ENCODE results near the gene DIS3L2.

Gene DIS3L2

DNA sequence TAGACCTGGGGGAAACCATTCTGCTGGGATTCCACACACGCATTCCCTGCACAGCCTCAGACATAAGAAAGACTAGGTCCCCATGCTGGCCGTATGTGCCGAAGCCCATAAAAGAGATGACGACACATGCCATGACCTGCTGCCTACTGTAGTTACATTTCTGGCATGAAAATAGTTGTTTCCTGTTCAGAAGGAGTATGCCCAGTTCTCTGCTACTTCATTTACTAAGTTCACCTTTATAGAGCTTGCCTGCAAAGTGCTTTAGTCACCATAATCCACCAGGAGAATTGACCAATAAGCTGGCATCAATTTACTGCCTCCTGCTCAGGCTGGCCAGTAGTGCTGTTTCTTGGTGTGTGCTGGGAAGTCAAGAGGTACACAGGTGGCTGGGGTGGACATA is 266.8 kb downstream of the DIS3L2 start:
- Histone ChIP-seq H3K27ac (ENCODE audit: low read depth, low read length, poor library complexity, severe bottlenecking) (no peak overlapping the region), H3K36me3 (ENCODE audit: insufficient read depth, low read length) (no peaks in the 10 kb centered on the region), H3K4me2 (ENCODE audit: low read length) (no peak overlapping the region), H2AFZ (ENCODE audit: low read length) (no peak overlapping the region), H3K4me1 (ENCODE audit: insufficient read depth, low read length, severe bottlenecking) (no peaks in the 10 kb centered on the region), H4K20me1 (ENCODE audit: insufficient read depth, low read length) (no peaks in the 10 kb centered on the region), H3K9me3 (ENCODE audit: low read length) (no peaks in the 10 kb centered on the region), H3K4me3 (ENCODE audit: low read depth, low read length, poor library complexity, severe bottlenecking) (no peak overlapping the region), H3K9me2 (ENCODE audit: low read depth, low read length) (no peaks in the 10 kb centered on the region), H3F3A (ENCODE audit: insufficient read depth, low read length) (no peaks in the 10 kb centered on the region), H3K79me2 (ENCODE audit: insufficient read depth, low read length) (no peaks in the 10 kb centered on the region), H3K9ac (ENCODE audit: low read length) (no peak overlapping the region), H3K27me3 (ENCODE audit: insufficient read depth, low read length) (no peaks in the 10 kb centered on the region)
- TF ChIP-seq EZH2 (IDR thresholded peaks at IDR 0.05; ENCODE audit: borderline replicate concordance, low read length): no peak
- TF ChIP-seq, protein P1, sequence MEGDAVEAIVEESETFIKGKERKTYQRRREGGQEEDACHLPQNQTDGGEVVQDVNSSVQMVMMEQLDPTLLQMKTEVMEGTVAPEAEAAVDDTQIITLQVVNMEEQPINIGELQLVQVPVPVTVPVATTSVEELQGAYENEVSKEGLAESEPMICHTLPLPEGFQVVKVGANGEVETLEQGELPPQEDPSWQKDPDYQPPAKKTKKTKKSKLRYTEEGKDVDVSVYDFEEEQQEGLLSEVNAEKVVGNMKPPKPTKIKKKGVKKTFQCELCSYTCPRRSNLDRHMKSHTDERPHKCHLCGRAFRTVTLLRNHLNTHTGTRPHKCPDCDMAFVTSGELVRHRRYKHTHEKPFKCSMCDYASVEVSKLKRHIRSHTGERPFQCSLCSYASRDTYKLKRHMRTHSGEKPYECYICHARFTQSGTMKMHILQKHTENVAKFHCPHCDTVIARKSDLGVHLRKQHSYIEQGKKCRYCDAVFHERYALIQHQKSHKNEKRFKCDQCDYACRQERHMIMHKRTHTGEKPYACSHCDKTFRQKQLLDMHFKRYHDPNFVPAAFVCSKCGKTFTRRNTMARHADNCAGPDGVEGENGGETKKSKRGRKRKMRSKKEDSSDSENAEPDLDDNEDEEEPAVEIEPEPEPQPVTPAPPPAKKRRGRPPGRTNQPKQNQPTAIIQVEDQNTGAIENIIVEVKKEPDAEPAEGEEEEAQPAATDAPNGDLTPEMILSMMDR (IDR thresholded peaks at IDR 0.05; ENCODE audit: low read length): no peak

DNA sequence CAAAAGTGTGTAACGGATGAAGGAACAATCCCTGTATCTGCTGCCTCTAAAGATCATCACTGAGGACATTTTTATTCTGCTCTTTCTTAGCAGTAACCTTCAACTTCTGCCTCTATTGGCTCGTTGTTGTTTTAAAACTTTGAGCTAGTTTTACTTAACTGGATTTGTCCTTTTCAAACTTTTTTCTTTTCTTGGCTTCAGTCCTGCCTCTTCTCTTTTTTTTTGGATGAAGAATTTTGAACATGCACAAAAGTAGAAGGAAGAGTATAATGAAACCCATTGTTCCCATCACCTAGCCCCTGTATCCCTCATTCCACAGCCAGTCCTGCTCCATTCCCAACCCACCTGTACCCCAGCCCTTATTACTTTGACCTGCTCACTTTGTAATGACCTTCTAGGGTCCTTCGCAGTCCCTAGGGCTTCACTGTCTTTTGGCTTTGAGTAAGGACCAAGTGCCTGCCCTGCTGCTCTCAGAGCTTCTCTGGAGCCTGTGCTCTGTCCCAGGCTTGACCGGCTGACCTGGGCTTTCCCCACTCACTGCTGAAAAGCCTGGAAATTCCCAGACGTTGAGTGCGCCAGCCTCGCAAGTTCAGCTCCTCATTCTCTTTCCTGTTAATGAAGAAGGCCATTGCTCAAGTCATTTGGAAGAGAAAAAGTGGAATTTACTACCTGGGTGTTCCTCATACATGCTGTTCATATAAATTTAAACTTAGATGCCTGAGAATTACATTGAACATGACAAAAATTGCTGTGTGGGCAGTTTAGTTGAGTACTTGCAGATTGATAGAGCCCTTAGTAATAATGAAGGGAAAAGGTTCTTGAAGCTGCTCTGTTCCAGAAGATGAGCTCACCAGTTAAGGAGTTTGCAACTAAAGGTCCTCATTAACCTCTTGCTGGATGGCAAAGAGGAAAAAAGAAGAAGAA is 267.7 kb downstream of the DIS3L2 start:
- TF ChIP-seq, protein P1 (IDR thresholded peaks at IDR 0.05; ENCODE audit: low read length): no peak
- no peak for TF ChIP-seq EZH2 (IDR thresholded peaks at IDR 0.05; ENCODE audit: borderline replicate concordance, low read length)
- H3K4me1 ChIP-seq (ENCODE audit: insufficient read depth, low read length, severe bottlenecking): no peaks in the 10 kb centered on the region
- no peaks in the 10 kb centered on the region for H3F3A ChIP-seq (ENCODE audit: insufficient read depth, low read length)
- H2AFZ ChIP-seq (ENCODE audit: low read length): no peak overlapping the region
- H3K4me2 ChIP-seq (ENCODE audit: low read length): no peak overlapping the region
- H3K4me3 ChIP-seq (ENCODE audit: low read depth, low read length, poor library complexity, severe bottlenecking): no peak overlapping the region
- no peaks in the 10 kb centered on the region for H3K36me3 ChIP-seq (ENCODE audit: insufficient read depth, low read length)
- no peak overlapping the region for H3K9ac ChIP-seq (ENCODE audit: low read length)
- no peaks in the 10 kb centered on the region for H3K79me2 ChIP-seq (ENCODE audit: insufficient read depth, low read length)
- H3K9me3 ChIP-seq (ENCODE audit: low read length): no peaks in the 10 kb centered on the region
- H3K27ac ChIP-seq (ENCODE audit: low read depth, low read length, poor library complexity, severe bottlenecking): no peak overlapping the region
- no peaks in the 10 kb centered on the region for H3K27me3 ChIP-seq (ENCODE audit: insufficient read depth, low read length)
- H4K20me1 ChIP-seq (ENCODE audit: insufficient read depth, low read length): no peaks in the 10 kb centered on the region
- H3K9me2 ChIP-seq (ENCODE audit: low read depth, low read length): no peaks in the 10 kb centered on the region

DNA sequence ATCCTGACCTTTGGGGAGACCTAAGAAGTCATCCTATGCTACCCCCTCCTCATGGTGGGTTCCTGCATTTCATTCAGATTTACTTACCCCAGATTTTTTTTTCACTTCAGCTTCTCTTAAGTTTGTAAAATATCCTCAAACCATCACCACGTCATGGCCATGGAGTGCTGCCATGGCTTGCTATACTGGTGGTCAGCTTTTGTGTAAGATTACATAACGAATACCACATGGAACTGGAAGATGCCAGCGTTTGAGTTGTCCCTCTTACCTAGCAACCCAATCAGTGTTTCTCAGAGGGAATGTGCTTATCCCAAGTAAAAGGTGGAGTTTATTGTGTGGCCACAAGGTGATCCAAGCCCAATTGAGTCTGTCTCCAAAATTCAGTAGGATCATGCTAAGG is 268.4 kb downstream of the DIS3L2 start:
- no peaks in the 10 kb centered on the region for H3K9me3 ChIP-seq (ENCODE audit: low read length)
- no peak overlapping the region for H2AFZ ChIP-seq (ENCODE audit: low read length)
- H3K9me2 ChIP-seq (ENCODE audit: low read depth, low read length): no peaks in the 10 kb centered on the region
- no peaks in the 10 kb centered on the region for H3K27me3 ChIP-seq (ENCODE audit: insufficient read depth, low read length)
- H3K27ac ChIP-seq (ENCODE audit: low read depth, low read length, poor library complexity, severe bottlenecking): no peak overlapping the region
- no peak overlapping the region for H3K9ac ChIP-seq (ENCODE audit: low read length)
- H3K4me2 ChIP-seq (ENCODE audit: low read length): no peak overlapping the region
- no peaks in the 10 kb centered on the region for H3K4me1 ChIP-seq (ENCODE audit: insufficient read depth, low read length, severe bottlenecking)
- no peaks in the 10 kb centered on the region for H3K79me2 ChIP-seq (ENCODE audit: insufficient read depth, low read length)
- TF ChIP-seq EZH2 (IDR thresholded peaks at IDR 0.05; ENCODE audit: borderline replicate concordance, low read length): no peak
- TF ChIP-seq, protein P1 (IDR thresholded peaks at IDR 0.05; ENCODE audit: low read length): no peak
- no peaks in the 10 kb centered on the region for H4K20me1 ChIP-seq (ENCODE audit: insufficient read depth, low read length)
- no peaks in the 10 kb centered on the region for H3F3A ChIP-seq (ENCODE audit: insufficient read depth, low read length)
- H3K4me3 ChIP-seq (ENCODE audit: low read depth, low read length, poor library complexity, severe bottlenecking): no peak overlapping the region
- H3K36me3 ChIP-seq (ENCODE audit: insufficient read depth, low read length): no peaks in the 10 kb centered on the region

Data from OCI-LY1 (cell line).